ENCODE data around the gene TUBB1.

DNA sequence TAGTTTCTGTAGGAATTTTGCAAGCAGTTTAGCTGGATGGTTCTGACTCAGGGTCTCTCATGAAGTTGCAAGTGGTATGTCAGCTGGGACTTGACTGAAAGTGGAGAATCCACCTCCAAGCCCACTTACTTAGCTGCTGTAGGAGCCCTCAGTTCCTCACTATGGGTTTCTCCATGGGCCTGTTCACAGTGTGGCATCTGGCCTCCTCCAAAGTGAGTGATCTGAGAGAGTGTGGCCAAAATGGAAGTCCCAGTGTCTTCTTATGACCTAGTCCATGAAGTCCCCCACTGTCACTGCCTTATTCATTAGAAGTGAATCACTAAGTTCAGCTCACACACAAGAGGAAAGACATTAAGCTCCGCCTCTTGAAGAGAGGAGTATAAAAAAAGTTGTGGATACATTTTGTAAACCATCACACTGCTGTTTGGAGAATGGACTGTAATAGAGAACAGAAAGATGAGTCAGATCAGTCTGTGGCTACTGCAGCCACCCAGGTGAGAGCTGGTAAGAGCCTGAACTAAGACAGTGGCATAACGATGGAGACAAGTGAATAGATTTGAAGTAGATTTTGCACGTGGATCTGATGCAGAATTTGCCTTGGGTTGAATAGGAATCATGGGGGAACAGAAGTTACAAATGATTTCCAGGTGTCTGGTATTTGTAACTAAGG lies 43.0 kb upstream of the TUBB1 start:
- no peak for TF ChIP-seq POLR2AphosphoS5 (IDR thresholded peaks at IDR 0.05; ENCODE audit: borderline replicate concordance, low read depth, low read length)
- TF ChIP-seq EZH2 (IDR thresholded peaks at IDR 0.05): no peak
